Measurements from ENCODE around the gene NDUFB6.

The NDUFB6 gene

GRCh38 chr9:32573821-32574220, 862 bp upstream of the NDUFB6 start:
- no peak for TF ChIP-seq CTCF (IDR thresholded peaks at IDR 0.05; ENCODE audit: low read depth, low read length, missing control alignments)
- no peak for DNase-seq (ENCODE audit: low read depth)
- in situ Hi-C loops (cut with HindIII; ENCODE audit: low sequenced_read_pairs): loop anchor here (25.0 kb wide), 1 partner anchor 187 kb away; the partner anchor contains the start of gene ACO1
- H3K4me3 ChIP-seq (ENCODE audit: low read depth, low read length): no peak overlapping the region

GRCh38 chr9:32571969-32572899, 725 bp downstream of the NDUFB6 start:
- in situ Hi-C loops (cut with HindIII; ENCODE audit: low sequenced_read_pairs): loop anchor here (25.0 kb wide), 1 partner anchor 185 kb away; the partner anchor contains the start of gene ACO1

GRCh38 chr9:32570262-32570661, 2.7 kb downstream of the NDUFB6 start:
- in situ Hi-C loops (cut with HindIII; ENCODE audit: low sequenced_read_pairs): loop anchor here (25.0 kb wide), 1 partner anchor 183 kb away; the partner anchor contains the start of gene ACO1
- no peak overlapping the region for H3K4me3 ChIP-seq (ENCODE audit: low read depth, low read length)
- no peak for DNase-seq (ENCODE audit: low read depth)
- TF ChIP-seq CTCF (IDR thresholded peaks at IDR 0.05; ENCODE audit: low read depth, low read length, missing control alignments): no peak

More at GRCh38 chr9:32571969-32572899, 725 bp downstream of the NDUFB6 start:
- peak; percentile 58 for DNase-seq (ENCODE audit: low read depth)
- peak overlapping the region; percentile 81 for H3K4me3 ChIP-seq (ENCODE audit: low read depth, low read length)
- TF ChIP-seq CTCF (IDR thresholded peaks at IDR 0.05; ENCODE audit: low read depth, low read length, missing control alignments): peak; percentile 73

DNA sequence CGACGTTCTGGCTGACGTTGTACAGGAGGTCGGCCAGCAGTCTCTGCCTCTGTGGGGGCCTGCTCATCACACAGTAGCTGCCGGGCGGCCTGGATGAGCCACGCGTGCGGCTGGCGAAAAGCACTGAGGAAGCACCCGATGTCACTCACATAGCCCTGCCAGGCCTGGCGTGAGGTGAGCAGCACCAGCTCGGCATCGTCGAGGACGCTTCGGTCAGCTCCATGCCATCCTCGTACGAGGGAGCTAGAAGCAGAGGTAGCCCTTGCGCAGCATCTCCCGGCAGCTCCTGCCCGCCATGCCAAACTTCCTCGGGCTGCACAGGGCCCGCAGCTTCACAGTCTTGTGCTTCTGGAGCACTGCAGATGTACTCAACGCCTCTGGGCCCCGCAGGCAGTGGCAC, 6.2 kb downstream of the NDUFB6 start:
- TF ChIP-seq CTCF (IDR thresholded peaks at IDR 0.05; ENCODE audit: low read depth, low read length, missing control alignments): no peak
- H3K4me3 ChIP-seq (ENCODE audit: low read depth, low read length): no peak overlapping the region
- in situ Hi-C loops (cut with HindIII; ENCODE audit: low sequenced_read_pairs): loop anchor here (25.0 kb wide), 1 partner anchor 179 kb away; the partner anchor contains the start of gene ACO1
- DNase-seq (ENCODE audit: low read depth): no peak

DNA sequence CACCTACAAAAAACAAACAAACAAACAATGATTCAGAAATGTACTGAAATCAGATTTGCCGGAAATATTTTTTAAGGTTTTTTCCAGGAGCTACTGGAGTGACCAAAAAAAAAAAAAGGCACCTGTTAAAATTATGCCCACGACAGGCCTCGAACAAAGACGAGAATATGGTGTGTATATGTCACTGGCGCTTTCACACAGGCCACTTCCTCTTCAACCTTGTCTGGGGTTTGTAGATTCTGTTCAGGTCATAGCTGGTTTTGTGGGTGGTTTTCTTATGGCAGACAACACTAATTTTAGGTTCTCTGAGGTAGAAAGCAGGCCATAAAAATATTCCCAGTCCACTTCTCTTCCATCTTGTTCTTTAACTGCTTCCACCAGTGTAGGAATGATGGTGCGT, 7.0 kb downstream of the NDUFB6 start:
- TF ChIP-seq CTCF (IDR thresholded peaks at IDR 0.05; ENCODE audit: low read depth, low read length, missing control alignments): no peak
- in situ Hi-C loops (cut with HindIII; ENCODE audit: low sequenced_read_pairs): loop anchor here (25.0 kb wide), 1 partner anchor 179 kb away; the partner anchor contains the start of gene ACO1
- DNase-seq (ENCODE audit: low read depth): no peak
- H3K4me3 ChIP-seq (ENCODE audit: low read depth, low read length): no peak overlapping the region

GRCh38 chr9:32558408-32558934, 14.5 kb downstream of the NDUFB6 start:
- no peak for TF ChIP-seq CTCF (IDR thresholded peaks at IDR 0.05; ENCODE audit: low read depth, low read length, missing control alignments)
- in situ Hi-C loops (cut with HindIII; ENCODE audit: low sequenced_read_pairs): loop anchor here (25.0 kb wide), 1 partner anchor 171 kb away; the partner anchor contains the start of gene ACO1

More at GRCh38 chr9:32558408-32558934, 14.5 kb downstream of the NDUFB6 start:
- no peak for DNase-seq (ENCODE audit: low read depth)
- no peak overlapping the region for H3K4me3 ChIP-seq (ENCODE audit: low read depth, low read length)

All from astrocyte of the cerebellum (primary cell).